ENCODE results near the gene ZNF581.

The ZNF581 gene

DNA sequence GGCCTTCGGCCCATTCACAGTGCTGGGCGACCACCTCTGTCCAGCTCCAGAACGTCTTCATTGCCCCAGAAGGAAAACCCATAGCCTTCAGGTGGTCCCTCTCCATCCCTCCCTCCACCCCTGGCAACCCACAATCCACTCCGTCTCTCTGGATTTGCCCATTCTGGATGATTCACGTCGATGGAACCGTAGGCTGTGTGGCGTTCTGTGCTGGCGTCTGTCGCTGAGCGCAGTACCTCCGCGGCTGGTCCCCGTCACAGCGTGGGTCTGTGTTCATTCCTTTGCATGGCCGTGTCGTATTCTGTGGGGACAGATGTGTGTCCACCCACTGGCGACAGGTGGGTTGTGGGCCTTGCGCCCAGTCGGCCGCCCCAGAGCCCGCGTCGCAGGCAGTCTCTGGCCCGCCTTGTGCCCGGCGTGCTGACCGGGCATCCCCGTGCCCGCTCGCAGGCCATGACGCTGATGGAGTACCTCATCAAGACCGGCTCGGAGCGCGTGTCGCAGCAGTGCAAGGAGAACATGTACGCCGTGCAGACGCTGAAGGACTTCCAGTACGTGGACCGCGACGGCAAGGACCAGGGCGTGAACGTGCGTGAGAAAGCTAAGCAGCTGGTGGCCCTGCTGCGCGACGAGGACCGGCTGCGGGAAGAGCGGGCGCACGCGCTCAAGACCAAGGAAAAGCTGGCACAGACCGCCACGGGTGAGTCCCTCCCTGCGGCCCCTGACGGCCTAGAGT, 41.7 kb downstream of the ZNF581 start:
- no peak for DNase-seq

DNA sequence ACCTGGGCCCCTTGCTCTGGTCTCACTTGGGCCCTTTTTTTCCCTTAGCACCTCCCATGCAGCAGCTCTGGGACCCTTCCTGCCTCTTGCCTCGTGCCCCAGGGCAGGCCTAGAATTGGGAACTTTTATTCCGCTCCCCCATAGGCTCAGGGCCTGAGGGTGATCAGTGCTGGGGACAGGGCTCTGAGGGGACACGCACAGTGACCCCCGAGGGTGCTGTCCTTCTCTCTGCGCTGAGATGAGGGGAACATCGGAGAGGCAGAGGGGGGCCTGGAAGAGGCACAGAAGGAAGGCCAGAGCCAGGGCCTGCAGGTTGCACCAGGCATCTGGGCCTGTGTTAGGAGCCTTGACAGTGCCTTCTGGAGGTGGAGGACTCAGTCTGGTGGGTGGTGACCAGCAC, 42.3 kb downstream of the ZNF581 start:
- DNase-seq: no peak

GRCh38 chr19:55686311-55687050, 43.0 kb downstream of the ZNF581 start:
- DNase-seq: no peak

- DNase-seq: no peak
Observed at GRCh38 chr19:55687281-55688201, 44.1 kb downstream of the ZNF581 start.

DNA sequence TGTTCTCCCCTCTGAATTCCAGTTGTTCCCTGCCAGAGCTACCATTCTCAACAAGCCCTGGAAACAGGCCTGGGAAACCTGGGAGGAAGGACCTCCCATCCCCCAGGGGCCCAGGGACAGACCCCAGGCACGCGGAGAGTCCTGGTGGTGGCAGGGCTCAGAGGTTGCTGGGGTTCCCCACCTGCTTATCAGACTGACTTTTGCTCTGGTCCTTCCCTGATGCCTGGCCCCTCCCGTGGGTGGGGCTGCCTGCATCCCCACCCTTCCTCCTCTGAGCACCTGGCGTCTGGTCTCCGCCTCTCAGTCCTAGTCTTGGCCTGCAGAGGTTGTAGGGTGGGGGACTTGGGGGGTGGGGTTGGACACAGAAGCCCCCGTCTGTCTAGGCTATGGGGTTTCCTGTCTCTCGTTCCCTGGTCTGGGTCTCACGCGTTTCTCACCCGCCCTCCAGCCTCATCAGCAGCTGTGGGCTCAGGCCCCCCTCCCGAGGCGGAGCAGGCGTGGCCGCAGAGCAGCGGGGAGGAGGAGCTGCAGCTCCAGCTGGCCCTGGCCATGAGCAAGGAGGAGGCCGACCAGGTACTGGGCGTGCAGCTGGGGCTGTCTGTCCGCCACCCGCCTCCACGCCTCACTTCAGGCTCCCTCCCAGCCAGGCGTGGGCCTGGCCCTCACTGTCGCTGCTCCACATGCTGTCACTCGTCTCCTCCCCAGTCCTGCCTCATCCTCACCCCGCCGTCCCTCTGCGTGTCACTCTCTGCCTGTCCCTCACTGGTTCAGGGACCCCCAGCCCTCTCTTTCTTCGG, 45.2 kb downstream of the ZNF581 start:
- no peak for DNase-seq

- no peak for DNase-seq
Observed at GRCh38 chr19:55689411-55690108, 46.1 kb downstream of the ZNF581 start.

GRCh38 chr19:55690109-55690768, 46.8 kb downstream of the ZNF581 start:
- DNase-seq: no peak

GRCh38 chr19:55690769-55691545, 47.5 kb downstream of the ZNF581 start:
- DNase-seq: no peak

DNA sequence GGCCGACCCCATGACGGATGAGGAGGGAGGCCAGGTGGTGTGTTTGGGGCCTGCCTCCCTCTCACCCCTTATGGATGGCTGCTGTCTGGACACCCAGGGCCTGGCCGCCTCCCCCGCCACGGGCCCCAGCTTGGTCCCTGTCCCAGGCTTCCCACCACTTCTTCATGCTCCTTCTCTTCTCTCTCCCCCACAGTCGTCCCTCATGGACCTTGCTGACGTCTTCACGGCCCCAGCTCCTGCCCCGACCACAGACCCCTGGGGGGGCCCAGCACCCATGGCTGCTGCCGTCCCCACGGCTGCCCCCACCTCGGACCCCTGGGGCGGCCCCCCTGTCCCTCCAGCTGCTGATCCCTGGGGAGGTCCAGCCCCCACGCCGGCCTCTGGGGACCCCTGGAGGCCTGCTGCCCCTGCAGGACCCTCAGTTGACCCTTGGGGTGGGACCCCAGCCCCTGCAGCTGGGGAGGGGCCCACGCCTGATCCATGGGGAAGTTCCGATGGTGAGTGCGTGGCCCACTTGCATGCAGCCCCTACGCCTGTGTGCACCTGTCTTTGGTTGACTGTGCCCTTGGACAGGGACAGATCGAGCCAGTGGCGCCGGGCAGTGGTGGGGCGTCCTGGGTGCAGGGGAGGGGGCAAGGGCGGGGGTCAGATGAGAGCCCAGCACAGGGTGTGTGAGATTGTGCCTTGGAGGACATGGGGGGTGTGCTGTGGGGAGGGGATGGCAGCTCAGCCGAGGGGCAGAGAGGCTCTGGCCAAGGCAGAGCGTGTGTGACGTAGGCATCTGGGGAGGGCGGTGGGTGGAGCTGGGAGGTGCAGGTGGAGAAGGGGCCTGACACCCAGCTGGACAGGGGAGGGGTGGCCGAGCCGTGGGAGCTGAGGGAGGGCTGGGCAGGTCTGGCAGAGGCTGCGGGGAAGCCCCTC, 48.4 kb downstream of the ZNF581 start:
- DNase-seq: no peak

DNA sequence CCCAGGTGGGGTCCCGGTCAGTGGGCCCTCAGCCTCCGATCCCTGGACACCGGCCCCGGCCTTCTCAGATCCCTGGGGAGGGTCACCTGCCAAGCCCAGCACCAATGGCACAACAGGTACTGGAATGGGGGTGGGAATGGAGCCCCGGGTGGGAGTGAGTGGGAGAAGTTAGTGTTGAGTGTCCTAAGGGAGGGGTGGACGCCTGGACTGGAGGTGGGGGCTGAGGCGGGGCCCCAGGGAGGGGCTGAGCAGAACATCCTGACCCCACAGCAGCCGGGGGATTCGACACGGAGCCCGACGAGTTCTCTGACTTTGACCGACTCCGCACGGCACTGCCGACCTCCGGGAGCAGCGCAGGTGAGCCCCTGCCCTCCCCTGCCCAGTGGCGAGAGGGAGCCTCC, 49.2 kb downstream of the ZNF581 start:
- no peak for DNase-seq

DNA sequence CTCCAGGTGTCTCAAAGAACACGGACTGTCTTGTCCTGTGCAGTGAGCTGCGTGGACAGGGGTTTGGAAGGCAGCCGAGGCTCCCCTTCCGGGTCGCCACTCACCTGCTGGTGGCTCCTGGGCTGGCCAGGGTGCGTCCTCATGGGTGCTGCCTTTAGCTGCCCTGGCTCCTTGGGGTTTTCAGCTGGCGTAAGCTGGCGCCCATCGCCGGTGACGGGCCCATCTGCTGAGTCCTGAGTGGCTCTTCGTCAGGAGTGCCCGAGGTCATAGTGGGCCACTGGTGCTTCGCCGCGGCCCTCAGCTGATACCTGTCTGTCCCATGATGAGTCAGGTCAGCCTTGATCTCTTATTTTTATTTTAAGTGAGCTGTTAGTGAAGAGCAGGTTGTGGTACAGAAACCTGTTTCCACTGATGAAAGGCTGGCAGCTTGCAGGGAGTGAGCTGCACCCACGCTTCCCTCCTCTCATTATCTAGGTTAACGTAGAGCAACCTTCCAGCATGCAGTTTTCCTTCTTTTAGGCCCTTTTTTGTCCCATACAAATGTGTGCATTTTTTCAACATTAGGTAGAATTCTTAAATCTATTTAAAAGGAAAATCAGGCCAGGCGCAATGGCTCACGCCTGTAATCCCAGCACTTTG, 50.0 kb downstream of the ZNF581 start:
- DNase-seq: no peak

DNA sequence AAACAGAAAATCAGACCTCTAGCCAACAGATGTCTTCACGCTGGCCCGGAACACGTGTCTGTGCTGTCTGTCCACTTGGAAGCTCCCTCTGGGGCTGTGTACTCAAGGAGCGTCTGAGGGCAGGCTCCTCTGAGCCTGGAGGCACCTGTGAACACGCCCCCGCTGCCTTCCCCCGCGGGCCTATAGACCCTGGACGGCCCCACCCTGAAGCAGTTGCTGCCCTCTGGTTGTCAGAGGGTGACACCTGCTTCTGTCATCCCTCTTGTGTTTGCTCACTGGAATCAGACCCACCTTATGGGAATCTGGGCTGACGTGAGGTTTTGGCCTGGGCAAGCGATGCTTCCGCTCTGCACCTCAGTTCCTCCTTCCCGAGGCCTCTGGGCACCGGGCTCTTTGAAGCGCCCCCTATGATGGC, 50.8 kb downstream of the ZNF581 start:
- DNase-seq: no peak

DNA sequence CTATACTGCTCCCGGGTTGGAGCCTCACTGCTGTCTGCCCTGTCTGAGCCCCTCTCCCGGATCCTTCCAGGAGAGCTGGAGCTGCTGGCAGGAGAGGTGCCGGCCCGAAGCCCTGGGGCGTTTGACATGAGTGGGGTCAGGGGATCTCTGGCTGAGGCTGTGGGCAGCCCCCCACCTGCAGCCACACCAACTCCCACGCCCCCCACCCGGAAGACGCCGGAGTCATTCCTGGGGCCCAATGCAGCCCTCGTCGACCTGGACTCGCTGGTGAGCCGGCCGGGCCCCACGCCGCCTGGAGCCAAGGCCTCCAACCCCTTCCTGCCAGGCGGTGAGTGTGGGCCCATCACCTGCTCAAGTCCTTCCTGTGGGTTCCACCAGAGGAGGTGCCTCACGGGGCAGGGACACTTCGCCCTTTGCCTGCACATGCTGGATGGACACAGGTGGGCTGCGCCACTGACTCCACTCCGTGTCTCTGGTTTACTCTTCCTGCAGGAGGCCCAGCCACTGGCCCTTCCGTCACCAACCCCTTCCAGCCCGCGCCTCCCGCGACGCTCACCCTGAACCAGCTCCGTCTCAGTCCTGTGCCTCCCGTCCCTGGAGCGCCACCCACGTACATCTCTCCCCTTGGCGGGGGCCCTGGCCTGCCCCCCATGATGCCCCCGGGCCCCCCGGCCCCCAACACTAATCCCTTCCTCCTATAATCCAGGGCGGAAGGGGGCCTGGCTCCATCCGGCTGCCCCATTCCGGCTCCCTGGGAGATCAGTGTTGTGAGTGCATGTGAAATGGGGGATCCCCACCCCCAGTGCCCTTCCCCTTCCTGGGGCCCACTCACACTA, 51.4 kb downstream of the ZNF581 start:
- no peak for DNase-seq
